ENCODE data around the gene PLD6. TPM values are rescaled to one million over a fixed set of nuclear protein-coding genes. Genes with fewer than 3 reads are reported as not detected.

The PLD6 gene
- total RNA-seq, 4 donors from 2014 or later: 3.3 to 9.1 (median 5.2) TPM

DNA sequence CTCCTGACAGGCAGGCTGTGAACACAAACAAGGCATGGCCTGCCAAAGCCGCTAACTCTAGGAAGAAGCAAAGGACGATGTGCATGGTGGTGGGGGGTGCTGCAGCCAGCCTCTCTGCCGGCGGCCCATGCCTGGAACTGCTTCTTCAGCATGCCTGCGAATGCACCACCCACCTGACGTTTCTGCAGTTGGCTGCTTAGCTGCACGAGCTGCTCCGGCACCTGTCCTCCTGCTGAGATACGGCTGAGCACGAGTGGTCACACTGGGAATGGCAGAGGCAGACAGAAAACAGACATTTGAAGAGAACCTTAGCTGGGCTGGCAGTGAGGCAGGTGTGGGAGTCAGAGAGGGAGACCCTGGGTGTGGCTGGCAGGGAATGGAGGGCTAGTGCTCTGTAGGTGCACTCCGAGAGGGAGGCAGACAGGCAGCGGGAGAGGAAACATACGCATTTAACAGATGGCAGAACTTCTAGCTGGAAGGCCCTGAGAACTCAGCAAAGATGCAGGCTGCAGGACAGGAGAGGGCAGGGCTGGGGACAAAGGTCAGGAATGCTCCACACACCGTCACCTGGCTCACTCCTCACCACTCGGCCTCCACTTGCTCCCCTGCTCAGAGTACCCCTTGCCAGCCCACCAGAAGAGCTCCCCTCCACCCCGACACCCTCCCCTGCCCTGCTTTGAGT lies 25.6 kb upstream of the PLD6 start:
- 88% methylated on average over 15 of the region's 16 CpGs for WGBS
- H3K27me3 ChIP-seq: no peaks in the 10 kb centered on the region
- DNase-seq (ENCODE audit: low spot score in 2 of 2): no peak
- H3K36me3 ChIP-seq: peaks cover 62% of the 10 kb centered on the region
- H3K27ac ChIP-seq: no peak overlapping the region
- TF ChIP-seq EP300 (IDR thresholded peaks at IDR 0.05): no peak
- TF ChIP-seq, protein P1, sequence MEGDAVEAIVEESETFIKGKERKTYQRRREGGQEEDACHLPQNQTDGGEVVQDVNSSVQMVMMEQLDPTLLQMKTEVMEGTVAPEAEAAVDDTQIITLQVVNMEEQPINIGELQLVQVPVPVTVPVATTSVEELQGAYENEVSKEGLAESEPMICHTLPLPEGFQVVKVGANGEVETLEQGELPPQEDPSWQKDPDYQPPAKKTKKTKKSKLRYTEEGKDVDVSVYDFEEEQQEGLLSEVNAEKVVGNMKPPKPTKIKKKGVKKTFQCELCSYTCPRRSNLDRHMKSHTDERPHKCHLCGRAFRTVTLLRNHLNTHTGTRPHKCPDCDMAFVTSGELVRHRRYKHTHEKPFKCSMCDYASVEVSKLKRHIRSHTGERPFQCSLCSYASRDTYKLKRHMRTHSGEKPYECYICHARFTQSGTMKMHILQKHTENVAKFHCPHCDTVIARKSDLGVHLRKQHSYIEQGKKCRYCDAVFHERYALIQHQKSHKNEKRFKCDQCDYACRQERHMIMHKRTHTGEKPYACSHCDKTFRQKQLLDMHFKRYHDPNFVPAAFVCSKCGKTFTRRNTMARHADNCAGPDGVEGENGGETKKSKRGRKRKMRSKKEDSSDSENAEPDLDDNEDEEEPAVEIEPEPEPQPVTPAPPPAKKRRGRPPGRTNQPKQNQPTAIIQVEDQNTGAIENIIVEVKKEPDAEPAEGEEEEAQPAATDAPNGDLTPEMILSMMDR (IDR thresholded peaks at IDR 0.05): no peak
- no peak for TF ChIP-seq POLR2A (IDR thresholded peaks at IDR 0.05)
- no peak for TF ChIP-seq POLR2AphosphoS5 (IDR thresholded peaks at IDR 0.05)
- peaks cover 23% of the 10 kb centered on the region for H3K4me1 ChIP-seq
- H3K4me3 ChIP-seq: no peak overlapping the region
- no peaks in the 10 kb centered on the region for H3K9me3 ChIP-seq

DNA sequence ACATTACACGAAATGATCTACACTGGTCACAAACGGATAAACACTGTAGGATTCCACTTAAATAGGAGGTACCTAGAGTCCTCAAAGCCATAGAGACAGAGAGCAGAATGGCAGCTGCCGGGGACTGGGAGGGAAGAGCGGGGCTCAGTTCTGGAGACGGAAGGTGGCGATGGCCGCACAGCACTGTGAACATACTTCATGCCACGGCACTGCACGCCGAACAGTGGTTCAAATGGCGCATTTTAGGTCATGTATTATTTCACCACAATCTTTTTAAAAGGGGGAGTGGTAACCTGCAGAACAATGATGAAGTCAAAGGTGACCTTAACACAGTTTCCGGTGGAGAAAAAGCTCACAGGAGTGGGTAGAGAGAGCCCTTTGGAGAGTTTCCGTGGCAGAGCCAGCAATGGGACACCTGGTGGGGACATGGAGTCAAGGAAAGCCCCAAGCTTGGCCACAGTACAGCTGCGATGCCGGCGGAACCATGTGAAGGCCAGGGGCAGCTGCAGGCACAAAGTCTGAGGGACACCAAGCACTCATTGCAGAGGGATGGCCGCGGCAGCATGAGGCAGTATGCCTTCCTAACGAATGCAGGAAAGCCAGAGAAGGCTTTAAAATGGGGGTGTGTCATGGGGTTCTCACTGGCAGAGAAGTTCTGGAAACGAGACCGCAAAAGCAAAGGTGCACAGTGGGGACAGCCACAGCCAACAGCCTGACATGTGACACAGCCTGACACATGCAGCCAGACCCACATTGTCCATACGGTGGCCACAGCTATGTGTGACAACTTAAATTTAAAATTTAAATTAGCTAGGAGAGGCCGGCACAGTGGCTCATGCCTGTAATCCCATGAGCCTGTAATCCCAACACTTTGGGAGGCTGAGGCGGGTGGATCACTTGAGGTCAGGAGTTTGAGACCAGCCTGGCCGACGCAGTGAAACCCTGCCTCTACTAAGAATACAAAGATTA lies 23.6 kb upstream of the PLD6 start:
- 90% methylated on average over 26 of the region's 26 CpGs for WGBS
- Histone ChIP-seq H3K4me3 (no peak overlapping the region), H3K4me1 (peaks cover 10% of the 10 kb centered on the region), H3K27ac (no peak overlapping the region), H3K27me3 (no peaks in the 10 kb centered on the region), H3K36me3 (peaks cover 83% of the 10 kb centered on the region), H3K9me3 (no peaks in the 10 kb centered on the region)
- TF ChIP-seq POLR2A (IDR thresholded peaks at IDR 0.05): no peak
- TF ChIP-seq POLR2AphosphoS5 (IDR thresholded peaks at IDR 0.05): no peak
- TF ChIP-seq EP300 (IDR thresholded peaks at IDR 0.05): no peak
- TF ChIP-seq, protein P1 (IDR thresholded peaks at IDR 0.05): no peak
- DNase-seq (ENCODE audit: low spot score in 2 of 2): no peak

DNA sequence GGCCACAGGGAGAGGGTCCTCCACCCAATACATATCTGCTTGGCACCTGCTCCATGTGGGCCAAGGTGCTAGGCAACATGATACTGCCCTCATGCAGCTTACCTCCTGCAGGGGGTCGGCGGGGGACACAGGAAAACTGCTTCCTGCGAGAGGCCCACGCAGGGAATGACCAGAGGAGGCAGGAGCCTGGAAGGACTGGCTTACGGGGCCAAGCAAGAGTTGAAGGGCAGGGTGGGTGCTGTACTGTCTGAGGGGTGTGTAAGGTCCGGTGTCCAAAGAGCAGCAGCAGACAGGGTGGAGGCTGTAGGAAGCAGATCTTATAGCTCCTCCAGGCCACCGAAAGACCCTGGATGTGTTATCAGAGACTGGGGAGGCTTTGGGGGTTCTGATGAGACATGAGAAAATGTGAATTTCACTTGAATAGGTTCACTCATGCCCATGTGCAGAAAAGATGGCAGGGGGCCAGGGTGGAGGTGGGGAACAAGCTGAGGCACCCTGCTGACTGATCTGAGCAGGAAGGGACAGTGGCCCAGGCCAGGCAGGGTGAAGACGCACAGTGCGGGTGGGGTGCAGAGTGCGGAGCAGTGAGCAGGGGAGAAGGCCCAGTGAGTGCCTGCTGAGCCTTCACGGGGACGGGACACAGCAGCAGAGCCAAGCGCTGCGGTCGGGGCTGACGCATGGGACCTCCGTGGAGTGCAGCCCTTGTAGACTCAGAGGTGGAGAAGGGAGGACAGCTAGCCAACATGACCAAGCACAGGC lies 22.6 kb upstream of the PLD6 start:
- DNase-seq (ENCODE audit: low spot score in 2 of 2): no peak
- TF ChIP-seq, protein P1 (IDR thresholded peaks at IDR 0.05): no peak
- TF ChIP-seq POLR2AphosphoS5 (IDR thresholded peaks at IDR 0.05) (no peak), EP300 (IDR thresholded peaks at IDR 0.05) (no peak), POLR2A (IDR thresholded peaks at IDR 0.05) (no peak)
- Histone ChIP-seq H3K27me3 (no peaks in the 10 kb centered on the region), H3K36me3 (peaks cover 93% of the 10 kb centered on the region), H3K27ac (no peak overlapping the region), H3K4me1 (peaks cover under 1% of the 10 kb centered on the region), H3K4me3 (no peak overlapping the region), H3K9me3 (no peaks in the 10 kb centered on the region)
- WGBS: 97% methylated on average over 17 of the region's 17 CpGs

DNA sequence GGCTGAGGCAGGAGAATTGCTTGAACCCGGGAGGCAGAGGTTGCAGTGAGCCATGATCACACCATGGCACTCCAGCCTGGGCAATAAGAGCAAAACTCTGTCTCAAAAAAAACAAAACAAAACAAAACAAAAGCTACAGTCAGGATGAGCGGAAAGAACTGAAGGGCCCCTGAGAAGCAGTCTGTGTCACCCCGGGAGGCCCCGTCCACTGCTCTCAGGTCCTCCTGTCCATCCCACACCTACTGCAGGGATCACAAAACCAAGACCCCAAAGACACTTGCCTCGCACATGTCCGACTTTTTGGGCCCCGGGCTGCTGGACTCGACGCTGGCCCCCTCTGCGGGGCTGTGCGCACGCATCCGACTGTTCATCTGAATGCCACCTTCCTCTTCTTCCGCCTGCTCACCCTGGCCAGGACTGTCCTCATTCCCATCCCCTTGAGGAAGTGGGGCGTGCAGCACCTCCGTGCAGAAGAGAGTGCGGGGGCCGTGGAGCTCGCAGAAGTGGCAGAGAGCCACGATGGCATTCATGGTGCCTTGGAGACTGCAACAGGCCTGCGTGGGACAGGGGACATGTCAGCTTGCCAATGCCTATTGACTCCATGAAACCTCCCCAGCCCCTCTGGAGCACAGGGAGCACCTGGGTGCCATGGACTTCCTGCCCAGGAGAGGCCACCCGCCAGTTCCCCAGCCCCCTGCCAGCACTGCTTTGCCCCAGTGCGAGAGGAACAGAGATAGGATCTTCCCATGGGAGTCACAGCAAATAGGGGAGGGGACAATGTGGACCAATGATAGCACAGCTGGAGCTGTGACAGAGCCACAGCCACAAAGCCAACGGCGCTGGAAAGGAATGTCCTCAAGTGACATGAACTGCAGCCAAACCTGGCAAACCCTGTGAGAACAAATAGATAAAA lies 21.7 kb upstream of the PLD6 start:
- 85% methylated on average over 24 of the region's 25 CpGs for WGBS
- H3K27me3 ChIP-seq: no peaks in the 10 kb centered on the region
- no peak for DNase-seq (ENCODE audit: low spot score in 2 of 2)
- no peak overlapping the region for H3K27ac ChIP-seq
- TF ChIP-seq EP300 (IDR thresholded peaks at IDR 0.05) (no peak), POLR2AphosphoS5 (IDR thresholded peaks at IDR 0.05) (no peak), POLR2A (IDR thresholded peaks at IDR 0.05) (no peak)
- TF ChIP-seq, protein P1 (IDR thresholded peaks at IDR 0.05): no peak
- H3K4me3 ChIP-seq: no peak overlapping the region
- H3K9me3 ChIP-seq: no peaks in the 10 kb centered on the region
- H3K36me3 ChIP-seq: peaks cover 100% of the 10 kb centered on the region
- no peaks in the 10 kb centered on the region for H3K4me1 ChIP-seq
